Heart right ventricle (tissue), 16 donors: ENCODE results near the gene RBBP8NL. TPM values are rescaled to one million over a fixed set of nuclear protein-coding genes. Genes with fewer than 3 reads are reported as not detected.

ENCODE experiments used
- ATAC-seq, 8 donors: fragments of 200-7000 bp; cut with Tn5 transposase; one replicate each; pipeline ENCODE4 v1.9.1; 2020; ENCODE audit warnings: mild to moderate bottlenecking in 8 of 8, moderate library complexity in 8 of 8, moderate number of reproducible peaks in 1 of 8
- DNase-seq, 2 donors: peaks; one replicate each; pipeline ENCODE4 v3.0.0-alpha.2; 2020
- H3K27ac ChIP-seq, 10 donors: fragments of 200-600 bp; sonication (generic) in 2 of 10; one replicate each; pipeline versions ENCODE4 v1.5.0 to v1.8.0; 2020 to 2022; ENCODE audit warnings: mild to moderate bottlenecking in 3 of 10
- H3K27me3 ChIP-seq, 7 donors: fragments of 200-600 bp; one replicate each; pipeline ENCODE4 v1.8.0; 2021 to 2022; ENCODE audit warnings: mild to moderate bottlenecking in 2 of 7
- H3K36me3 ChIP-seq, 9 donors: fragments of 200-600 bp; sonication (generic) in 1 of 9; one replicate each; pipeline versions ENCODE4 v1.5.0 to v1.8.0; 2020 to 2022; ENCODE audit warnings: mild to moderate bottlenecking in 2 of 9
- H3K4me1 ChIP-seq, 9 donors: fragments of 200-600 bp; sonication (generic) in 1 of 9; one replicate each; pipeline versions ENCODE4 v1.5.0 to v1.8.0; 2020 to 2022; ENCODE audit warnings: mild to moderate bottlenecking in 4 of 9
- H3K4me3 ChIP-seq, 10 donors: fragments of 200-600 bp; sonication (generic) in 2 of 10; one replicate each; pipeline versions ENCODE4 v1.5.0 to v1.8.0; 2020 to 2022; ENCODE audit warnings: mild to moderate bottlenecking in 7 of 10, moderate library complexity in 2 of 10
- H3K9me3 ChIP-seq, 11 donors: fragments of 200-600 bp in 10 of 11; sonication (generic) in 2 of 11; one replicate each; pipeline versions ENCODE4 v1.5.0 to v1.8.0; 2013 to 2022; ENCODE audit warnings: mild to moderate bottlenecking in 2 of 11, control low read depth in 1 of 11, moderate library complexity in 1 of 11
- WGBS, 2 donors: extraction: QIAGEN DNeasy Blood & Tissue Kit; methylation state at CpG; one replicate each; pipeline ENCODE4 v1.1.7; 2013; ENCODE audit warnings: inconsistent platforms in 1 of 2; 5-methylcytosine and 5-hydroxymethylcytosine counted together
- intact Hi-C, 10 donors: fragments of 100-400 bp; cut with DNase I; formaldehyde crosslinking; loops; one replicate each; pipeline versions ENCODE4 v1.11.1 to v1.14.2; 2022
- polyA plus RNA-seq, 2 donors: library from polyadenylated mRNA; stranded (reverse); fragments of 200-250 nt; gene quantifications; one replicate each; pipeline ENCODE4 v1.2.3, GENCODE V29; 2013
- total RNA-seq, 10 donors: library from RNA; stranded (reverse); fragmentation: NEBNext Ultra II Directional in 3 of 10; extraction: Animal tissue kit (Norgen Biotek cat#: 25700) in 3 of 10; gene quantifications; one replicate each; pipeline versions ENCODE4 v1.2.1 to v1.2.4, GENCODE V29; 2021 to 2023
- TF ChIP-seq, protein P1 (sequence below), 9 donors: fragments of 200-600 bp; sonication (generic) in 2 of 9; IDR thresholded peaks; one replicate each; pipeline versions ENCODE4 v1.5.0 to v1.8.0; 2021 to 2022; ENCODE audit warnings: antibody characterized with exemption in 9 of 9, mild to moderate bottlenecking in 5 of 9, moderate library complexity in 1 of 9
- donor health status: Arrhythmogenic right ventricular cardiomyopathy.
- donor health status: ischemic (EF 13 %, LVEDD 7.1; RV severe dilation, severe dysfunction).
- donor health status: healthy with polysubstance abuse.
- donor health status: DM: no; HTN: yes; CAD: no.
- donor health status: DM: no; HTN: no; CAD: no.
- donor health status: ischemic (EF 25% LVEDD 6.9; RV normal size, moderate dysfunction).
- donor health status: ischemic (EF 25% LVEDD 5.7; RV mildly dilated, moderate dysfunction).
- donor health status: healthy.
- donor health status: DM: yes; HTN: yes; CAD: no.
- donor health status: Ischemic cardiomyopathy.
- donor health status: ischemic (EF 35%, LVEDD 5.7; RV mildly dilated, moderate dysfunction).
- donor health status: nonischemic (EF 11% LVEDD 7.7; RV severe dilation, severe dysfunction).
- donor health status: DM: yes; HTN: yes; CAD: no.
- donor health status: PGD.
- donor health status: ischemic (EF 29% LVEDD 5.4; RV normal size, mild dysfunction).
- donor health status: nonischemic (EF 23%, LVEDD 6.1; RV moderate dilation, normal function).

The RBBP8NL gene
- total and polyA plus RNA-seq, 12 donors = not detected

GRCh38 chr20:62360854-62361798 is 66.2 kb downstream of the RBBP8NL start:
- H3K4me3 ChIP-seq = no peak overlapping the region
- intact Hi-C loops = no loop called here
- H3K4me1 ChIP-seq = peaks cover 76 to 97% (median 91%) of the 10 kb centered on the region in 9 donors

More at GRCh38 chr20:62360854-62361798, 66.2 kb downstream of the RBBP8NL start:
- Histone ChIP-seq H3K27me3 (peaks cover 0 to 26% (median 0%) of the 10 kb centered on the region in 7 donors), H3K27ac (peak overlapping the region; percentile 41 to 99 (median 94)), H3K9me3 (no peaks in the 10 kb centered on the region), H3K36me3 (peaks cover 0 to 9% (median 0%) of the 10 kb centered on the region in 9 donors)
- TF ChIP-seq, protein P1, sequence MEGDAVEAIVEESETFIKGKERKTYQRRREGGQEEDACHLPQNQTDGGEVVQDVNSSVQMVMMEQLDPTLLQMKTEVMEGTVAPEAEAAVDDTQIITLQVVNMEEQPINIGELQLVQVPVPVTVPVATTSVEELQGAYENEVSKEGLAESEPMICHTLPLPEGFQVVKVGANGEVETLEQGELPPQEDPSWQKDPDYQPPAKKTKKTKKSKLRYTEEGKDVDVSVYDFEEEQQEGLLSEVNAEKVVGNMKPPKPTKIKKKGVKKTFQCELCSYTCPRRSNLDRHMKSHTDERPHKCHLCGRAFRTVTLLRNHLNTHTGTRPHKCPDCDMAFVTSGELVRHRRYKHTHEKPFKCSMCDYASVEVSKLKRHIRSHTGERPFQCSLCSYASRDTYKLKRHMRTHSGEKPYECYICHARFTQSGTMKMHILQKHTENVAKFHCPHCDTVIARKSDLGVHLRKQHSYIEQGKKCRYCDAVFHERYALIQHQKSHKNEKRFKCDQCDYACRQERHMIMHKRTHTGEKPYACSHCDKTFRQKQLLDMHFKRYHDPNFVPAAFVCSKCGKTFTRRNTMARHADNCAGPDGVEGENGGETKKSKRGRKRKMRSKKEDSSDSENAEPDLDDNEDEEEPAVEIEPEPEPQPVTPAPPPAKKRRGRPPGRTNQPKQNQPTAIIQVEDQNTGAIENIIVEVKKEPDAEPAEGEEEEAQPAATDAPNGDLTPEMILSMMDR (IDR thresholded peaks at IDR 0.05) = no peak
- 48 to 55% methylated on average over 25 of the region's 25 CpGs for WGBS, 2 donors
- DNase-seq (peak; percentile 5 to 55), ATAC-seq (no peak)

Other genes with a start within 250 kb of the RBBP8NL start
- 10 to 100 TPM; 21.5 to 30.4 (median 28.2) TPM for gene MTG2, start 244.5 kb downstream of the RBBP8NL start, total RNA-seq
- 10 to 100 TPM; 25.4 to 55.5 TPM for gene MTG2, start 244.5 kb downstream of the RBBP8NL start, polyA plus RNA-seq
- not detected for gene HRH3, start 207.3 kb downstream of the RBBP8NL start, total RNA-seq
- gene HRH3, start 207.3 kb downstream of the RBBP8NL start, polyA plus RNA-seq = not detected
- gene OSBPL2, start 189.0 kb downstream of the RBBP8NL start, total RNA-seq = 10 to 100 TPM; 35.4 to 55.7 (median 41.7) TPM
- gene OSBPL2, start 189.0 kb downstream of the RBBP8NL start, polyA plus RNA-seq = 10 to 100 TPM; 12.6 to 30.3 TPM
- 10 to 100 TPM; 67.7 to 97.0 (median 73.2) TPM for gene ADRM1, start 124.5 kb downstream of the RBBP8NL start, total RNA-seq
- gene ADRM1, start 124.5 kb downstream of the RBBP8NL start, polyA plus RNA-seq = 100 to 1,000 TPM in 1 of 2 donors, 10 to 100 TPM in 1; 81.9 to 192 TPM
- gene LAMA5, start 60.2 kb downstream of the RBBP8NL start, total RNA-seq = 100 to 1,000 TPM in 1 of 10 donors, 10 to 100 TPM in 9; 53.9 to 146 (median 67.2) TPM
- gene LAMA5, start 60.2 kb downstream of the RBBP8NL start, polyA plus RNA-seq = 100 to 1,000 TPM; 103 to 358 TPM
- gene RPS21, start 40.4 kb downstream of the RBBP8NL start, total RNA-seq = 100 to 1,000 TPM; 512 to 811 (median 576) TPM
- 1,000 to 10,000 TPM; 1,609 to 4,111 TPM for gene RPS21, start 40.4 kb downstream of the RBBP8NL start, polyA plus RNA-seq
- gene CABLES2, start 20.3 kb downstream of the RBBP8NL start, total RNA-seq = 10 to 100 TPM in 2 of 10 donors, 1 to 10 TPM in 8; 5.6 to 11.9 (median 8.0) TPM
- gene CABLES2, start 20.3 kb downstream of the RBBP8NL start, polyA plus RNA-seq = 1 to 10 TPM; 2.9 to 6.9 TPM
- gene GATA5, start 48.5 kb upstream of the RBBP8NL start, total RNA-seq = 1 to 10 TPM in 2 of 10 donors, under 1 TPM in 8; 0.11 to 5.1 (median 0.60) TPM
- 1 to 10 TPM in 1 of 2 donors, under 1 TPM in 1; 0.30 to 1.2 TPM for gene GATA5, start 48.5 kb upstream of the RBBP8NL start, polyA plus RNA-seq
- 10 to 100 TPM in 3 of 10 donors, 1 to 10 TPM in 7; 1.5 to 34.3 (median 4.9) TPM for gene SLCO4A1, start 215.0 kb upstream of the RBBP8NL start, total RNA-seq
- 10 to 100 TPM; 21.7 to 52.7 TPM for gene SLCO4A1, start 215.0 kb upstream of the RBBP8NL start, polyA plus RNA-seq